H54 (cell line): ENCODE measurements around the gene FZD10.

Experiments
- DNase-seq: peaks from one replicate; pipeline ENCODE4 v3.0.0; 2011; ENCODE audit warnings: low spot score, mixed read lengths; ENCODE audit not compliant: insufficient read length
- FAIRE-seq: peaks from 3 replicates; lab custom pipeline; 2011; peaks lifted over from hg19 to GRCh38; lab: Jason Lieb, UNC
- POLR2A ChIP-seq: IDR thresholded peaks from 2 replicates; pipeline ENCODE4 v1.6.1; 2011; ENCODE audit warnings: low read depth, mild to moderate bottlenecking, low read length

The FZD10 gene

DNA sequence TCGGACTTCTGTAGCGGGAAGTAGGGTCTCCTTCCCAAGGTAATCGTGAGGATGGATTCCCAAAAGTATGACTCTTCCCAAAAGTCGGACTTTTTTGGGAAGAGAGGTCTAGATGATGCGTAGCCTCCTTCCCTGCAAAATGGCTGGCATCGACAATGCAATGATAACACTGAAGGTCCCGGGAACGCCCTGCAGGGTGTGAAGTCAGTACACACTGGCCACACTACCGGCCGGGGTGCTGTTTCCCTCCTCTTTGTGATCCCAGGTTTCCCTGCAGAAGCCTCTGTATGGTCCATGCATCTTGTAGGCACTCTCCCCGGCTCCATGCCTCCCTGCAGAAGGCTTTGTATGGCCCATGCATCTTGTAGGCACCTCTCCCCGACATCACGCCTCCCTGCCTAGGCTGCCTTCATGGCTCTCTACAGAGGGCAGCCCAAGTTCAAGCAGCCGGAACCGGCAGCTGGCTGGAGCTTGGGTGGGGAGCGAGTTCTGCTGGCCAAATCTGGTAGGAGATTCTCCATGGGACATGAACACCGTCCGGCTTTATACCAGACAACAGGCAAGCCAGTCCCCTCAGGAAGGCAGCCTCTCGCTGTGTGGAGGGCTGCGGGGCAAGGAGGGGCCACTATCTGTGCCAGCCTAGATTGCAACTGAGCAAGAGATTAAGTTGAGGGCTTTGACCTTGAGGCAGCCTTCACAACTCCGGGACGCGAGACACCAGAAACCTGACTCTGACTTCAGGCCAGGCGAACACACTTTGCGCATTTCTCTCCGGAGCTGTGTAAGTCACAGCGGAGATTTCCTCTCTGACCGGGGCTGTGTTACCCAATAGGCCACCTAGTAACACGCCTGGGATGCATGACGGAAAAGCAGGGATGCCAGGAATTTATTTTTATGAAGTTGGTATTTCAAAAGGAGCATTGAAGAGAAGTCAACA lies 23.5 kb downstream of the FZD10 start:
- DNase-seq (no peak), FAIRE-seq (no peak)
- no peak for TF ChIP-seq POLR2A

- FAIRE-seq (no peak), DNase-seq (no peak)
- no peak for TF ChIP-seq POLR2A
These were observed 24.5 kb downstream of the FZD10 start for GRCh38 chr12:130186651-130187268.

DNA sequence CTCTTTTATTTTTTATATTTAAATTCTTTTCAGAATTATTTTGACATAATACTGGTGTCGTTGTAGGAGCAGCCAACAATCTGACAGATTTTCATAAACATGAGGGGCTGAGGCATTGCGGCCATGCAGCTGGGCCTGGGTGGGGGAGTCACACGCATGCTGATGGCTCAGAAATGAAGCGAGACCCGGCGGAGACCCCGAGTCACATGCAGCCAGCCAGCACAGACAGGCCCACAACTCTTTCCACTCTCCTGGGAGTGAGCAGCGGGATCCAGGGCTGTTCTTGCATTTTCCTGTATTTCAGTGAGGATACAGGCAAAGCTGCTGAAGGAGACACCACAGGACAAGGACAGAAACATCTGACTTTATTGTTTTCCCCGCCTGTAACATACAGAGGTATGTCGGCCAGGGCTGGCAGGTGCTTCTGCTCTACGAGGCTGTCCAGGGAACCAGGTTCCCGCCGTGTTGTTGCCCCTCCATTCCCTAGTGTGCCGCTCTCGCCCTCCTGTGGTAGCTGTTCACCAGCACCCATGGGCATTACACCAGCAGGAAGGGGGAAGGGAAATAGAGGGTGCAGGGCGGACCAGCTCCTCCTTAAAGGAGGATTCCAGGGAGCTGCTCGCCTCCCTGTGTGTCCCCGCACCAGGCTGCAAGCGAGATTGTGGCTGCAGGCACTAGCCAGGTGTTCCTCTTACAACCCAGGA lies 30.5 kb downstream of the FZD10 start:
- FAIRE-seq, result no peak
- no peak for DNase-seq
- TF ChIP-seq POLR2A, result no peak

DNA sequence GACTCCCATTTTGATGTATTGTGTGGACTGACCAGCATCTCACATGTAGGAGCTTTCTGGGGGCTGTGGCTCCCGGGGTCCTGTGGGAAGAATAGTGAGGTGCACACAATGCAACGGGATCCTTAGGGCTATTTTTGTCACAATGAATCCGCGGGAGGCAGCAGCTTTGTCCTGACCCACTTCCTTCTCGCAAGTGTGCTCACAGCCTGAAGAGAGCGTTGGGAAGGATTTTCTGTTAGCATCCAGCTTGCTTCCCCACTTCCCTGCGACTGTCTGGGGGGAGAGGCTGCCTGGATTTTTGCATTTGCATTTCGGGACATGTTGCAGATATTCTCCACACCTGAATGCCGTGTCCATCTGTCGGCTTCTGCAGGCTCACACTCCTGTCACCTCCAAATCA lies 31.9 kb downstream of the FZD10 start:
- TF ChIP-seq POLR2A, result no peak

GRCh38 chr12:130195369-130195768 lies 33.1 kb downstream of the FZD10 start:
- no peak for DNase-seq
- TF ChIP-seq POLR2A, result no peak
- FAIRE-seq, result no peak

More for the DNA sequence above, 31.9 kb downstream of the FZD10 start:
- no peak for DNase-seq
- no peak for FAIRE-seq

DNA sequence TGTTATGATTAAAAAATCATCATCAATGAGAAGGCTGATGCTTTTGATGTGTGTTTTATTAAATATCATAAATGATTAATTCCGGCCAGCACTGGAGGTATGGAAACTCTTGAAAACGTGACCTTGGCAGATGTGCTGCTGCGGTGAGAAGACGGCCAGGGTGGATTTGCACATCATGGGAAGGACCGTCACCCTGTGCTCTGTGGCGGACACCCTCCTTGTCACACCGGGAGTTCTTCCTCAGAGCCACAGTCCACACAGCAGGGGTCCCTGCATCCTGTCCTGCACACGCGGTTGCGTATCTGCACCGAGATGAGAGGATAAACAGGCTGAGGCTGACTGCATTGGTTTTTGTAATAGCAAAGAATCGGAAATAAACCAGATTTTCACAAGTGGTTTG lies 33.5 kb downstream of the FZD10 start:
- TF ChIP-seq POLR2A, result no peak
- DNase-seq (no peak), FAIRE-seq (no peak)

DNA sequence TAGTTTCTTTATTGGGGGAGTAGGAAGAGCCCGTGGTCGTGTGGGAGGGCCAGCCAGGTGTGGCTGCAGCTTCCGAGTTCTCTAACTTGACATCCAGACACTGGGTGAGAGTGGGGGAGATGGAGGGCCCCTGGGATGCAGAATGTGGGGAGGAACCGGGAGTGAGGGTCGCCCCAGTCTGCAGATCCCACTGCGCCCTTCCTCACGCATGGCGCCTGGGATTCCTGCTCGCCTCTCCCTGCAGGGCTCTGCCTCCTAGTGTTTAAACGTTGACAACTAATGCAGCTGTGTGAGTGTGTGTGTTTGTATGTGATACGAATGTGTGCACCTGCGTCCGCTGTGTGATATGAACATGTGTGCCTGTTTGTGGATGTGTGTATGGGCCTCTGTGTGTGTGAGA lies 34.6 kb downstream of the FZD10 start:
- DNase-seq (no peak), FAIRE-seq (no peak)
- TF ChIP-seq POLR2A, result no peak

DNA sequence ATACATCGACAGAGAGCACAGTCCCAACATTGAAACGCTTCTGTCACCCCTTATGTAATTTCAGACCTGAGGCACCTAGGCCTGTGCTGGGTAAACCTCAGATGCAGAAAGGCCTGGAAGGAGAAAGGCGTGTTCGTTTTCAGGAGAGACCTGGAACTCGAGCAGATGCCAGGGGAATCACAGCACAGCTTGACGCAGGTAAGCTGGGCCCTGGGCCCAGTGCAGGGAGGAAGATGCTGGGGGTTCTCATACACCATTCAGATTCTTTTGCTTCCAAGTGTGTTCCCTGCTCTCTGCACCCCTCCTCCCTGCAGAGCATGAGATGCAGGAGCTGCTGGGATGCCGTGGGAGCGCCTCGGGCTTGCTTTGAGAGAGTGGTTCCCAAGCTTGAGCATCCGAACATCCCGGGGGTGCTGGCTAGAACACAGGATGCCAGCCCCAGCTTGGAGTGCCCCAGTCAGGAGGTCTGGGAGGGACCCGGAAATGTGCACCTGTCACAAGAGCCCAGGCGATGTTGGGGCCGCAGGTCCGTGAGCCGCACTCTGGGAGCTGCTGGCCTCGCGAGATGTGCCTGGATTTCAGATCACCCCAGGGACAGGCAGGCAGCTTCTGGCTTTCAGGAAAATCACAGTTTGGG lies 35.9 kb downstream of the FZD10 start:
- DNase-seq, result no peak
- no peak for FAIRE-seq
- TF ChIP-seq POLR2A, result no peak

DNA sequence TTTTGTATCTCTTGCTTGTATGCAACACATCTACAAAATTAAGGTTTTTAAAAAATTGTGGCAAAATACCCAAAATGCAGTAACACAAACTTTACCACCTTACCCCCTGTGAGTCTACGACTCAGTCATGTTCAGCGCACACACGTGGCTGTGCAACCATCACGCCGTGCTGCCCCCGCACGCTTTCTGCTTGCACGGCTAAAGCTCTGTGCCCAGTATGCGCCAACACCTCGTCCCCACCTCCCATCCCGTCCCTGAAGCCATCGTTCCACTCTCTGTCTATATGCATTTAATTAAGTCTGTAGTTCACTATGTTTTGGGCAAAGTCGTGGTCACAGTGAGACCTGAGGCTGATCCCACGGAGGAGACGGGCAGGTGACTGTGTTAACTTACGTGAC lies 36.4 kb downstream of the FZD10 start:
- DNase-seq (no peak), FAIRE-seq (no peak)
- TF ChIP-seq POLR2A, result no peak

DNA sequence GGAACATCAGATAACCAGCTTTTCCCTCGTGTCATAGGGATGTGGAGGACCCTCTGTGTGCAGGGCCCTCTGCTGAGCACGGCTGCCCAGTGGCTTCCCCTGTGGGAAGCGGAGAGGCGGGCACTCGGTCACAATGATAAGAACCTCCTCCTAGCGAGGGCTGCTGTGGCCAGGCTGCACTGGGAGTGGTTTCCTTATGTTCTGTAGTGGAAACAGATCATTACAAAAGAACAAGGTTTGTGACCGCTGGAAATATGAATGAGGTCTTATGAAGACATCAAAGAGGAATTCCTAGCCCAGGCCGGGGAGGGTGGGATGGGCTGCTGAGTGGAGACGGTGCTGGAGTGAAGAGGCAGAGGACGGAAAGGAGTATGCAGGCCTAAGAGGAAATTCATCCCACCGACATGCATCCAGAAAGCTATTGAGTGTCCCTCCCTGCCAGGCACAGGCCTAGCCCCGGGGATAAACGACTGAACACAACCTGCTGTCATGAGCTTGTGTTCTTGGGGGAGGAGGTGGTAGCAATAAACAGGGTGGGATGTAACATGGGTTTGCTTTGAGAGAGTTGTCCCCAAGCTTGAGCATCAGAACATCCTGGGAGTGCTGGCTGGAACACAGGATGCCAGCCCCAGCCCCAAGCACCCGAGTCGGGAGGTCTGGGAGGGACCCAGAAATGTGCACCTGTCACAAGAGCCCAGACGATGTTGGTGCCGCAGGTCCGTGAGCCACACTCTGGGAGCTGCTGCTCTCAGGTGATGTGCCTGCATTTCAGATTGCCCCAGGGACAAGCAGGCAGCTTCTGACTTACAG lies 37.5 kb downstream of the FZD10 start:
- FAIRE-seq, result no peak
- no peak for DNase-seq
- no peak for TF ChIP-seq POLR2A

DNA sequence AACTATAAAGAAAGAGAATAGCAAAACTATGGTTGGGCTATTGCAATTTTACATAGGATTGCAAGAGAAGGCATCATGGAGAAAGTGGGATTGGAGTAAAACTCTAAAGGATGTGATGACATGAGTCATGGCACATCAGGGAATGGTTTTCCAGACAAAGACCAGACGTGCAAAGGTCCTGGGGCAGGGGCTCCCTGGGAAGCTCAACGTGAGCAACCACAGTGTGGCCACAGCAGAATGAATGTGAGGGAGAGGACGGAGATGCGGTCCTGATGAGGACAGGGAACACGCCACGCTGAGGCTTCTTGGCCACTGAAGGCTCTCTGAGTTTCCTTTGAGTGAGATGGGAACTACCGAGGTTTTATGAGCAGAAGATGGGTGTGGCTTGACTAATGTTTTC lies 38.2 kb downstream of the FZD10 start:
- DNase-seq, result no peak
- no peak for FAIRE-seq
- no peak for TF ChIP-seq POLR2A

DNA sequence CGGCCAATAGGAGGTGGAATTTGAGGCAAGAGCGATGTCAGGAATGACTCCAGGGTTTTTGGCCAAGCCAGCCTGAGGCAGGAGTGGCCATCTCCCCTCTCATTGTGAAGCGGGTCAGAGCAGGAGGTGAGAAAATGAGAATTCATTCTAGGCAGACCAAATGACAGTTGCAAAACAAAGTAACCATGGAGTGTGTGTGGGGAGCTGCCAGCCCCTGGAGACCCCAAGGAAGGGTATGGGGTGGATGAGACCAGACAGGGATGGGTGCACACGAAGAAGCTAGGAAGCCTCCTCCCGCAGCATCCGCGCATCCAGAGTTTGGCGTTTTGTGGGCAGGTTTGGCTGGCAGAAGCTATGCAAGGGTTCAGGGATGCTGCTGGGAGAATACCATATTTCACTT lies 38.8 kb downstream of the FZD10 start:
- DNase-seq (no peak), FAIRE-seq (no peak)
- TF ChIP-seq POLR2A, result no peak

DNA sequence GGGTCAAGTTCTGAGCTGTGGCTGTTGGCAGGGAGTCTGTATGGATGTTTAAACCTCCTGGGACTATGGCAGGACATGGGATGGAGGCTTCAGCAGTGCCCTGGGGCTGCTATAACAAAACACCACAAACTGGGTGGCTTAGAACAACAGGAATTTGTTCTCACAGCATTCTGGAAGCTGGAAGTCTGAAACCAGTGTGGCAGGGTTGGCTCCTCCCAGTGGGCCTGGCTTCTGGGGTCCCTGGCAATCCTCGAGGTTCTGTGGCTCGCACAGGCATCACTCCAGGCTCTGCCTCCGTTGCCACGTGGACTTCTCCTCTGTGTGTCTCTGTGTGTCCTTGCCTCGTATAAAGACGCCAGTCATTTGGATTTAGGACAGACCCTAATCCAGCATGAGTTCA lies 39.9 kb downstream of the FZD10 start:
- no peak for TF ChIP-seq POLR2A
- DNase-seq (no peak), FAIRE-seq (no peak)

DNA sequence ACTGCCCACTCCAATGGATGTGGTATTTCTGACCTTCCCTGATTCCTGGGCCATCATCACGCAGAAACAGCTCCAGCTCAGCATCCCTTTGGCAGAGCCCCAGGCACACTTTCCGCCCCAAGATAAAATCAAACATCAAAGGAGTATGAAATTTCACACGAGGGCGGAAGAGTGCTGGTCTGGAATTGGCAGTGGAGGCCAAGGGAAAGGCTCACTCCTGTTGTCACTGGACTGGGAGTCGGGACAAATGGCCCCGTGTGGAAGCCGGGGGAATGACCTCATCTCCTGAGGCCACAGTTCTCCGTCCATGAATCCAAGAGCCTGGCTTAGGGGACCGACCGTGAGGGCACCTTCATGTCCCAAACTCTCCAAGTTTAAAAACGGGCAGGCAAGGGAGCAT lies 40.9 kb downstream of the FZD10 start:
- TF ChIP-seq POLR2A, result no peak
- FAIRE-seq (no peak), DNase-seq (no peak)
